Activated CD4-positive, alpha-beta T cell treated with anti-CD3 and anti-CD28 coated beads for 36 hours (primary cell): ENCODE measurements around the gene STAG1. TPM values are rescaled to one million over a fixed set of nuclear protein-coding genes. Genes with fewer than 3 reads are reported as not detected.
"Not testable (repeated sequence)": the region's sequence is repeated elsewhere in the genome, so short reads cannot be mapped to it uniquely, and the experiment has no call there.

Experiments
- ATAC-seq: fragments of 200-7000 bp; cut with Tn5 transposase; one replicate; pipeline ENCODE4 v1.10.0; 2021; ENCODE audit warnings: mild to moderate bottlenecking, moderate library complexity
- CTCF ChIA-PET: fragments of 350-600 bp; sonication (Branson Sonifier 250); formaldehyde crosslinking; loops from one replicate; lab custom pipeline; 2021; ENCODE audit warnings: antibody characterized with exemption; lab: Charles Lee
- POLR2A ChIA-PET: fragments of 350-600 bp; sonication (Branson Sonifier 250); formaldehyde crosslinking; loops from one replicate; lab custom pipeline; 2021; ENCODE audit warnings: antibody characterized with exemption, inconsistent platforms; lab: Charles Lee
- DNase-seq: peaks from one replicate; pipeline ENCODE4 v3.0.0-alpha.2; 2020
- H3K27ac Mint-ChIP-seq: one replicate; pipeline ENCODE4 v1.8.0; 2021; ENCODE audit warnings: mixed read lengths
- H3K27me3 Mint-ChIP-seq: one replicate; pipeline ENCODE4 v1.8.0; 2021; ENCODE audit warnings: mixed read lengths
- H3K36me3 Mint-ChIP-seq: one replicate; pipeline ENCODE4 v1.8.0; 2021; ENCODE audit warnings: low read depth, mixed read lengths
- H3K4me1 Mint-ChIP-seq: one replicate; pipeline ENCODE4 v1.8.0; 2021; ENCODE audit warnings: mixed read lengths
- H3K4me3 Mint-ChIP-seq: one replicate; pipeline ENCODE4 v1.8.0; 2021; ENCODE audit warnings: mild to moderate bottlenecking, moderate library complexity, mixed read lengths
- H3K9me3 Mint-ChIP-seq: one replicate; pipeline ENCODE4 v1.8.0; 2021; ENCODE audit warnings: low read depth, mixed read lengths
- intact Hi-C, 2 experiments: fragments of 100-400 bp; cut with DNase I in 1 of 2; cut with micrococcal nuclease in 1 of 2; formaldehyde crosslinking; loops; one replicate each; pipeline versions ENCODE4 v1.14.2 to v1.15.1; 2022 to 2024; cut with DNase I, micrococcal nuclease
- total RNA-seq, 2 experiments: library from RNA; stranded (reverse); gene quantifications; one replicate each; pipeline ENCODE4 v1.2.3, GENCODE V29; 2021

Gene STAG1
- total RNA-seq, 2 experiments from 2014 or later = 27.1 to 36.0 TPM

DNA sequence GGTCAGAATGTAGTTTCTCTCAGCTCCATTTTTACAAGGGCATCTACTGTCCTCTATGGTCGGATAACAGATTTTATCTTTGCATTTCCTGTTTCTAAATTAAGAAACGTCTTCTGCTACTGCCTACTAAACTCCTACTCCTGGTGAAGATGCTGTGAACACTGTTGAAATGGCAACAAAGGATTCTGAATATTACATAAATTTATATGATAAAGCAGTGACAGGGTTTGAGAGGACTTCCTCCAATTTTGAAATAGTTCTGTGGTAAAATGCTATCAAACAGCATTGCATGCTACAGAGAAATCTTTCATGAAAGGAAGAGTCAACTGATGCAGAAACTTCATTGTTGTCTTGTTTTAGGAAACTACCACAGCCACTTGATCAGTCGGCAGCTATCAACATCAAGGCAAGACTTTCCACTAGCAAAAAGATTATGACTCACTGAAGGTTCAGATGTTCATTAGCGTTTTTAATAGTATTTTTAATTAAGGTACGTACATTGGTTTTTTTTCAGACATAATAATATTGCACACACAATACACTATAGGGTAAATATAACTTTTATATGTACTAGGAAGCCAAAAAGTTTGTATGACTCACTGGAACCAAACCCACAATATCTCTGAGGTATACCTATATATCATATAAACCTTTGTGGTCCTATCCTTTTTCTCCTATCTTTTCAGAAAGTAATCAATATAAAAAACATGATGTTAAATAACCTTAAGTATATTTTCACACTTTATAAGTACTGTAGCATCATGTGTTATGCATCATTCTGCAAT is 156.1 kb downstream of the STAG1 start:
- Mint-ChIP-seq H3K9me3 (no peaks in the 10 kb centered on the region), H3K27me3 (no peaks in the 10 kb centered on the region), H3K36me3 (peaks cover 29% of the 10 kb centered on the region), H3K27ac (no peak overlapping the region), H3K4me3 (no peak overlapping the region), H3K4me1 (peaks cover 24% of the 10 kb centered on the region)
- CTCF ChIA-PET = no interaction called here
- DNase-seq = no peak
- POLR2A ChIA-PET = no interaction called here
- peak; percentile 63 for ATAC-seq
- intact Hi-C loops = no loop called here

- H3K36me3 Mint-ChIP-seq = peaks cover 21% of the 10 kb centered on the region
- ATAC-seq (no peak), DNase-seq (no peak)
- no peak overlapping the region for H3K4me3 Mint-ChIP-seq
- no peaks in the 10 kb centered on the region for H3K27me3 Mint-ChIP-seq
- no peak overlapping the region for H3K27ac Mint-ChIP-seq
- no peaks in the 10 kb centered on the region for H3K9me3 Mint-ChIP-seq
- CTCF ChIA-PET = interaction anchor here (1.0 kb wide), 1 partner anchor 414 kb away, joined by 4 read pairs; no protein-coding TSS in a partner anchor
- POLR2A ChIA-PET = no interaction called here
- intact Hi-C loops = no loop called here
- H3K4me1 Mint-ChIP-seq = peaks cover 8% of the 10 kb centered on the region
These were observed 165.6 kb downstream of the STAG1 start for GRCh38 chr3:136586580-136586979.

GRCh38 chr3:136584728-136585127 is 167.4 kb downstream of the STAG1 start:
- Mint-ChIP-seq H3K4me1 (peaks cover 8% of the 10 kb centered on the region), H3K9me3 (no peaks in the 10 kb centered on the region), H3K4me3 (no peak overlapping the region), H3K36me3 (peaks cover 23% of the 10 kb centered on the region), H3K27ac (no peak overlapping the region), H3K27me3 (no peaks in the 10 kb centered on the region)
- ChIA-PET CTCF (interaction anchor here (0.6 to 1.5 kb wide), 2 partner anchors 10 to 96 kb away, joined by 3 read pairs; no protein-coding TSS in a partner anchor), POLR2A (no interaction called here)
- intact Hi-C loops = no loop called here
- DNase-seq (no peak), ATAC-seq (peak; percentile 51)

DNA sequence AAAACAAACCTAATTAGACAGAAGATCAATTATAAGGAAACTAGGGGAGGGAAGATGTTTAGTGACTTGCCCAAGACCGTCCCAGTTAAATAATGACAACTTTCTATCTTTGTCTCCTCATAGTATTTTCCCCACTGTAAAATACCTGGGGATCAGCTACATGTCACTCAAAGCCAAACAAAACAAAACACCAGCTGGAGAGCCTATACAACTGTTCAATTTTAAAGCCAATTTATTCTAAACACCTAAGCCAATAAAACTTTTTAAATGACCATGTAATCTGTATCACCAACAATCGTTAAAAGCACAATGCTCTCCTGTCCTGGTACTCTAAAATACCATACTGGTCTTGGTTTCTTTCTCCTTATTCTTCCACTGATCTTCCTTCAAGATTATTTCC is 168.4 kb downstream of the STAG1 start:
- POLR2A ChIA-PET = no interaction called here
- Mint-ChIP-seq H3K4me3 (no peak overlapping the region), H3K4me1 (peaks cover 8% of the 10 kb centered on the region), H3K27ac (no peak overlapping the region), H3K36me3 (peaks cover 28% of the 10 kb centered on the region), H3K27me3 (no peaks in the 10 kb centered on the region), H3K9me3 (no peaks in the 10 kb centered on the region)
- CTCF ChIA-PET = interaction anchor here (0.8 to 1.5 kb wide), 3 partner anchors 9 to 369 kb away, joined by 3 read pairs; no protein-coding TSS in a partner anchor
- DNase-seq (no peak), ATAC-seq (no peak)
- intact Hi-C loops = no loop called here

GRCh38 chr3:136577791-136578190 is 174.4 kb downstream of the STAG1 start:
- intact Hi-C loops = no loop called here
- ChIA-PET CTCF (interaction anchor here (0.6 to 1.1 kb wide), 2 partner anchors 175 to 436 kb away, joined by 3 to 5 read pairs; partner anchors contain the start of gene STAG1), POLR2A (no interaction called here)
- no peak overlapping the region for H3K4me3 Mint-ChIP-seq
- no peak for DNase-seq
- H3K9me3 Mint-ChIP-seq = peaks cover 2% of the 10 kb centered on the region
- peaks cover 24% of the 10 kb centered on the region for H3K36me3 Mint-ChIP-seq
- H3K27ac Mint-ChIP-seq = no peak overlapping the region
- ATAC-seq = no peak
- H3K4me1 Mint-ChIP-seq = no peaks in the 10 kb centered on the region
- H3K27me3 Mint-ChIP-seq = no peaks in the 10 kb centered on the region

DNA sequence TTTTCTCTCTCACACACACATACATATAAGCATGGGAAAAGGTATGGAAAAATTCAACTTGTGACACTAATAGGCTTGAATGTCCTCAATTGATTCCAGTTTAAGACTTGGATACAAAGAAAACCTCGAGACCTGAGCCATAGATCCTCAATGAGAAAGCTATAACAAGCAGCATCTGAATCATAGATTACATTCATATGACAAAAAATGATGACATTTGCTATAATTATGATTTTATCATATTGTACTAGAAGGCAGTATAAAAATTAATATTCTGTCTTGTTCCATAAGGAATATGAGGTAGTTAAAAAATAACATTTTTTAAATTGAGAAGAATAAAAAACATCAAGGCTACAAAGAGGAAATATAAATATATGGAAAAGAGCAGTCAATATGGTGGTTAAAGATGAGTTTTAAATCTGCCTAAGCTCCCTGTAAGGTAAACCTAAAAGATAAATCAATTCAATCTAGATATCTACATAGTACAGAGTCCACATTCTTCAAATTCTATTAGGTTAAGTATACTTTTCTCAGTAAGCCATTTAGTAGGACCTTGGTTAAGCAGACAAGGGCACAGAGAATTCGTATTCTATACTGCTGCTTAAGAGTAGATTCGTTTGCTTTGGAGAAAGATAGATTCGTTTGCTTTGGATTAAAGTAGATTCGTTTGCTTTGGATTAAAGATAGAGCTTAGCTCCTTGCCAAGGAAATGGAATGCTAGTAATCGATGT is 175.7 kb downstream of the STAG1 start:
- Mint-ChIP-seq H3K4me1 (no peaks in the 10 kb centered on the region), H3K4me3 (no peak overlapping the region), H3K27ac (no peak overlapping the region), H3K36me3 (peaks cover 30% of the 10 kb centered on the region), H3K9me3 (peaks cover 2% of the 10 kb centered on the region), H3K27me3 (no peaks in the 10 kb centered on the region)
- intact Hi-C loops = no loop called here
- DNase-seq = no peak
- ATAC-seq = no peak
- ChIA-PET POLR2A (no interaction called here), CTCF (interaction anchor here (0.5 to 1.7 kb wide), 4 partner anchors 81 to 263 kb away, joined by 3 to 4 read pairs (median 3); partner anchors contain the start of gene STAG1)

DNA sequence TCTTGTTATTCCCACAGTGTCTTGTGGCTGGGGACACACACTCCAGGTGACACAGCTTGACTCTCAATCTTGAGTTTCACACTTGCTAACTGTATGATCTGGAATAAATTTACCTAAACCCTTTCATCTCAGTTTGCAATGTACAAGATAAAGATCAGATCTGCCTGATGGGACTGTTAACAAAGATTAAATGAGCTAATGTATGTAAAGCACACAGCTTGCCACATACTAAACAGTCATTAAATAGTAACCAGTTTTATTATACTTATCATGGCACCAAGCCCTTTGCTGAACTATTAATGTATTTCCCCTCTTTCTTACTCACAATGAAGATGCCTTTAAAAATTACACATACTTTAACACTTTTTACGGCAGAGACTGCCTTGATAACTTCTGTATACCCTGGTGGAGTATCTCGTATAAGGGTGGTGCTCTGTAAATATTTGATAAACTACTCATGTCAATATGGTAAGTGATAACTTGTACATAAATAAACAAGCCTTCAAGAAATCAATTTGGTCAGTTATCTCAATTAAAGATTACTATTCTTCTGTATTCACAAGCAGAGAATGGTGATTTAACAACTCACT is 184.5 kb downstream of the STAG1 start:
- ATAC-seq (no peak), DNase-seq (no peak)
- Mint-ChIP-seq H3K27ac (no peak overlapping the region), H3K27me3 (no peaks in the 10 kb centered on the region), H3K9me3 (no peaks in the 10 kb centered on the region), H3K4me1 (peaks cover 3% of the 10 kb centered on the region), H3K36me3 (peaks cover 41% of the 10 kb centered on the region), H3K4me3 (no peak overlapping the region)
- intact Hi-C loops = no loop called here
- ChIA-PET POLR2A (no interaction called here), CTCF (no interaction called here)

- intact Hi-C loops = not testable (repeated sequence)
These were observed 187.2 kb downstream of the STAG1 start for GRCh38 chr3:136564962-136565361.

GRCh38 chr3:136562026-136562425 is 190.2 kb downstream of the STAG1 start:
- intact Hi-C loops = no loop called here
- DNase-seq = no peak
- H3K4me3 Mint-ChIP-seq = no peak overlapping the region
- no peak overlapping the region for H3K27ac Mint-ChIP-seq
- no peak for ATAC-seq
- H3K4me1 Mint-ChIP-seq = peaks cover 3% of the 10 kb centered on the region
- ChIA-PET POLR2A (no interaction called here), CTCF (no interaction called here)
- no peaks in the 10 kb centered on the region for H3K9me3 Mint-ChIP-seq
- no peaks in the 10 kb centered on the region for H3K27me3 Mint-ChIP-seq
- peaks cover 24% of the 10 kb centered on the region for H3K36me3 Mint-ChIP-seq

More at GRCh38 chr3:136564962-136565361, 187.2 kb downstream of the STAG1 start:
- ATAC-seq, H3K4me3 Mint-ChIP-seq, H3K27ac Mint-ChIP-seq, DNase-seq, H3K9me3 Mint-ChIP-seq, POLR2A ChIA-PET, CTCF ChIA-PET, H3K27me3 Mint-ChIP-seq, H3K4me1 Mint-ChIP-seq: not testable (repeated sequence)
- peaks cover 32% of the 10 kb centered on the region for H3K36me3 Mint-ChIP-seq

- Mint-ChIP-seq H3K4me1 (peaks cover 3% of the 10 kb centered on the region), H3K4me3 (no peak overlapping the region), H3K27ac (no peak overlapping the region), H3K27me3 (no peaks in the 10 kb centered on the region), H3K9me3 (no peaks in the 10 kb centered on the region), H3K36me3 (peaks cover 10% of the 10 kb centered on the region)
- ChIA-PET CTCF (no interaction called here), POLR2A (no interaction called here)
- intact Hi-C loops = no loop called here
- no peak for ATAC-seq
- DNase-seq = no peak
These were observed 192.3 kb downstream of the STAG1 start for GRCh38 chr3:136559896-136560295.

DNA sequence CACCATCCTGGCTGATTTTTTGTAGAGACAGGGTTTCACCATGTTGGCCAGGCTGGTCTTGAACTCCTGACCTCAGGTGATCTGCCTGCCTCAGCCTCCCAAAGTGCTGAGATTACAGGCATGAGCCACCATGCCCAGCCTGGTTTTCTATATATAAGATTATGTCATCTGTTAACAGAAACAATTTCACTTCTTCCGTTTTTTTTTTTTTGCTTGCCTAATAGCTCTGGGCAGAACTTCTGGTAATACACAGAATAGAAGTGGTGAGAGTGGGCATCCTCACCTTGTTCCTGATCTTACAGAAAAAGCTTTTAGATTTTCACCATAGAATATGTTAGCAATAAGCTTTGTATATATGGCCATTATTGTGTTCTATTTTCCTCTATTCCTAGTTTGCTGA is 202.7 kb downstream of the STAG1 start:
- CTCF ChIA-PET, H3K9me3 Mint-ChIP-seq, H3K27ac Mint-ChIP-seq, DNase-seq, ATAC-seq, H3K4me3 Mint-ChIP-seq, POLR2A ChIA-PET, H3K27me3 Mint-ChIP-seq: not testable (repeated sequence)
- intact Hi-C loops = loop anchor here in 1 of 2 experiments (5.0 kb wide), 1 partner anchor 203 kb away; the partner anchor contains the start of gene STAG1
- peaks cover 14% of the 10 kb centered on the region for H3K4me1 Mint-ChIP-seq
- peaks cover 15% of the 10 kb centered on the region for H3K36me3 Mint-ChIP-seq
